HL-60/S4 (cell line): ENCODE data around the gene TCIRG1.
"Not testable (repeated sequence)": the region's sequence is repeated elsewhere in the genome, so short reads cannot be mapped to it uniquely, and the experiment has no call there.

Experiments
- in situ Hi-C: fragments of 300-500 bp; cut with MboI; formaldehyde crosslinking; loops from 2 replicates; pipeline ENCODE4 v1.14.3; 2022; ENCODE audit warnings: low sequenced_read_pairs

The TCIRG1 gene, protein sequence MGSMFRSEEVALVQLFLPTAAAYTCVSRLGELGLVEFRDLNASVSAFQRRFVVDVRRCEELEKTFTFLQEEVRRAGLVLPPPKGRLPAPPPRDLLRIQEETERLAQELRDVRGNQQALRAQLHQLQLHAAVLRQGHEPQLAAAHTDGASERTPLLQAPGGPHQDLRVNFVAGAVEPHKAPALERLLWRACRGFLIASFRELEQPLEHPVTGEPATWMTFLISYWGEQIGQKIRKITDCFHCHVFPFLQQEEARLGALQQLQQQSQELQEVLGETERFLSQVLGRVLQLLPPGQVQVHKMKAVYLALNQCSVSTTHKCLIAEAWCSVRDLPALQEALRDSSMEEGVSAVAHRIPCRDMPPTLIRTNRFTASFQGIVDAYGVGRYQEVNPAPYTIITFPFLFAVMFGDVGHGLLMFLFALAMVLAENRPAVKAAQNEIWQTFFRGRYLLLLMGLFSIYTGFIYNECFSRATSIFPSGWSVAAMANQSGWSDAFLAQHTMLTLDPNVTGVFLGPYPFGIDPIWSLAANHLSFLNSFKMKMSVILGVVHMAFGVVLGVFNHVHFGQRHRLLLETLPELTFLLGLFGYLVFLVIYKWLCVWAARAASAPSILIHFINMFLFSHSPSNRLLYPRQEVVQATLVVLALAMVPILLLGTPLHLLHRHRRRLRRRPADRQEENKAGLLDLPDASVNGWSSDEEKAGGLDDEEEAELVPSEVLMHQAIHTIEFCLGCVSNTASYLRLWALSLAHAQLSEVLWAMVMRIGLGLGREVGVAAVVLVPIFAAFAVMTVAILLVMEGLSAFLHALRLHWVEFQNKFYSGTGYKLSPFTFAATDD

DNA sequence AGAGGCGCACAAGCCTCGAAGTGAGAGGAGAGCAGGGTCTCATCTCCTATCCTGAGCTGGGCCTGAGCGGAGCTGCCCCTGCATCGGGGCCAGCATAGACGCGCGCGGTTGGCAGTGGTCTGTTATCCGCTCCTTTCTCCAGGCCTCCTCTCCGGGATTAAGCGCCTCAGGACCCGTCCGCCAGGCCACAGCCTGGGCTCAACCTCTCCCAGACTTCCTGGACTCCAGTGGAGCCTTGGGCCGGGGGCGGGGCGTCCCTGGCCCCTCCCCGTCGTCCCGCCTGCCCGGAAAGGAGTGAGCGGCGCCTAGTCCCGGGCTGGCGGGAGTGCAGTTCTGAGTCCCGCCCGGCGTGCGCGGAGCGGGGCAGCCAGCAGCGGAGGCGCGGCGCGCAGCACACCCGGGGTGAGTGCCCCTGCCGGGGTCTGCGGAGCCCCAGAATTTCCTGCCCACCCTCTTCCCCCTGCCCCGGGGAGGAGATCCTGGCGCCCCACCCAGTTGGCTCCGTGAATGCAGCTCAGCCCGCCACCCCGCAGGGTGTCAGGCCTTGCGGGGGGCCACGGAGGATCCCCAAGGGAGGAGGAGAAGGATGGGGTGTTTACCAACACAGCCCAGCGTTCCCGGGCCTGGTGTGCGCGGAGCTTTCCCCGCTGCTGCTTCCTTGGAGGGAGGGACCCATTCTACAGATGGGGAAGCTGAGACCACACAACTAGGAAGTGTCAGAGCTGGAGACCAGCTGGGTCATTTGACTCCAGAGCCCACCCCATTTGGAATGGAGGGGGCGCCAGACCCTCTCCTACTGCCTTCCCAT is at the start of gene TCIRG1:
Gene TCIRG1, plus strand, starts transcription at position 308 of the 808 bp plus-strand sequence. CDS start 2,247 bp downstream, outside the sequence.
- in situ Hi-C loops: no loop called here

DNA sequence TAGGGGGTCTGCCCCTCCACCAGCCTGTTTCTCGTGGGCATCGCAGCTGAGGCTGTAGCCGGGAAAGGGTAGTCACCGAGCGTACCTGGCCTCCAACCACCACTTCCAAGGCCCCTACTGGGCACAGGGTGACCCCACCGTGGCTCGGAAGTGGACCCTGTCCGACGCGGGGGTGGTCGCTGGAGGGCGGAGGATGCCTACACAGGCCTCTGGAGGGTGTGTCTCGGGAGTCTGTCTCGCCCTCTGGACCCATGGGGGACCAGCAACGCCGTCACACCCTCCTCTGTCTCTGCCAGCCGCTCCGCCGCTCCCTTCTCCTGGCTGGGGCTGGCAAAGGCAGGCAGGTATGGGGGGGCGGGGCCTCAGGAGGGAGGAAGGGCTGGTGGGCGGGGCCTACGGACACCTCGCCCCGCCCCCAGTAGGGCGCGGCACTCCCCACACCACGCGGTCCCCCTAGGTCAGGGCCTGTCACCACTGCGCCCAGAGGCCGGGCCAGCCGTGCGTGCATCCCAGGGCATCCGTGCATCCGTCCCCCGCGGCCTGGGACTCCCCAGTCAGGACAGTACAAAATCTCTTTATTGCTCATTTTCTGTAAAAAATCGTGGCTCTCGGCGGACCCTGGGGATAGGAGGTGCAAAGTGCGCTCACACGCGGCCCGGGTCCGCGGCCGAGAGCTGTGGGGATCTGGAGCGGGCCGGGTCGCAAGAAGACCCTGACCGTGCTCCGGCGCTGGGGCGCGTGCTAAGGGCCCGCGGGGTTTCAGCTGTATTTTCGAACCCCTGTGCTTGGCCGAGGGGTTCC is 48.1 kb upstream of the TCIRG1 start:
- in situ Hi-C loops: not testable (repeated sequence)

DNA sequence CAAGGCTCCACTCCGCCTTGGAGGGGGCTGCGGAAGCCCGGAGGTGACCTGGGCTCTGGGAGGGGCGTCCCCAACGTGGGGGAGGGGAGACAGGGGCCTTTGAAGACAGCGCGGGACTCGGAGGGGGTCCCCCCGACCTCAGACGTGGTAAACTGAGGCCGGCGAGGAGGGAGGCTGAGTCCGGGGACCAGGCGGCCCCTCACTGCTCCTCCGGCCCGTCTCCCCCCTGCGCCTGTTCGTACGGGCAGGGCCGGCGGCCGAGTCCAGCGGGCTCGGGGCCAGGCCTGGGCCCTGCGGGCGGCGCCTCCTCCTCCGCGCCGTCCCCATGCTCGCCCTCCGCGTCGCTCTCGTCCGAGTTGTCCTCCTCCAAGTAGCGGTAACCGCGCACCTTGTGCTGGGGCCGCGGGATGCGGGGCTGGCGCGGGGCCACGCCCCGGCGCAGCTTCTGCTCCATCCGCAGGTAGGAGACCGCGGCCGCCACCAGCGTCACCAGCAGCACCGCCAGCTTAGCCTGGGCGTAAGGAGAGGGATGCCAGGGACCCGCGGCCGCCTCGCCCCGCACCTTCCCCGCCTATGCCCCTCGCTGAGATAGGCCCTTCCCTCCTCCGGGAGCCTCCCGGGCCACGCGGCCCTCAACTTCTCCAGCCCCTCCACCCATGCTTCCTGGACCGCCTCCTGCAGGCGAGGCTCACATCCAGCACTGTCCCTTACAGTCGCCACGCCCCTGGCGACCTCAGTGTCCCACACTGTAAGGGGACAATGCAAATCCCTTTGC is 47.3 kb upstream of the TCIRG1 start:
- in situ Hi-C loops: not testable (repeated sequence)

DNA sequence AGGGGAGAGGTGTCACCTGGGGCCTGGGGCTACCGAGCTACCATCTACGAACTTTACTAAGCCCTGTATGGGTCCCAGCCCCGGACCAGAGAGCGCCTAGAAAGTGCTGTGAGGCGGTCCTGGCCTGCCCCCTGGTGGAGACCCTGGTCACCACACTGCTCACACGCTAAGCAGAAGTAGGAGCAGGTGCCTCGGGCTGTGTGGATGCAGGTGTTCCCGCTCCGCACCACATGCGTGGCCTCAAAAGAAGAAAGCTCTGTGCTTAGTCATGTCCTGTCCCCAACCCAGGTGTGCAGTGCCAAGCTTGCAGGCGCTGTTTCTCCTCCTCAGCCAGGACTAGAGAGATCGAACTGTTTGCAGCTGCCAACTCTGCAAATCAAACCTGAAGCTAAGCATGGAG is 45.0 kb upstream of the TCIRG1 start:
- in situ Hi-C loops: not testable (repeated sequence)

DNA sequence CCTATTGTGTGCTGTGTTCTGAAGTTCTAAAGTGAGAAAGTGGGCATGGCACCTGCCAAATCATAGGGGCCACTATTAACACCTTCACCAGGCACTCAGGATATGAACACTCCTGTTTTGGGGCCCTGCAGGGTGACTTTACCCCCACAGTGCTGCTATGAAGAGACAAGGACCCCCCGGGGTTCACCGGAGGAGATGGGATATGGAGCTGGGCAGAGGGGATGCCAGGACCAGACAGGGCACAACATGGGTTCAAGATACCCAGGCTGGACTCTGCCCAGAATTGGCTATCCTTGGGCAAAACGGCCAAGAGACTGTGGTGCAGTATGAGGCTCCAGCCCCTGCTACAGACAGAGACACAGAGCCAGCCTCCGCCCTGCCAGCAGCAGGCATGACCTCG is 44.4 kb upstream of the TCIRG1 start:
- in situ Hi-C loops: not testable (repeated sequence)

DNA sequence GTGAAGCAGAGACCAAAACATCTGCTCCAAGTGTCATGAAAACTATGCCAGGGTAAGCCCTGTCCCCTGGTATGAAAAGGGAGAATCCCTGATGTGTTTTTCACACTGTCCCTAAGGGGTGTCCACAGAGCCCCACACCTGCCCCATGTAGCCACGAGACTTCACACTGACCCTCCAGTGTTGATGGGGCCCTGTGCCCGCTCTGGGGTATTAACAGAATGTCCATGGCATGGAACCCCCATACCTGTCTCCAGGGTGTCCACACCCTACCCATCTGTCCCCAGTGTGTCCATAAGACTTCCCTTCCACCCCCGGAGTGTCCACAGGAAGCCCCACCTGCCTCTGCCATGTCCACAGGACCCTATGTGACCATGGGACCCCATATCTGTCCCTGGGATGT is 43.7 kb upstream of the TCIRG1 start:
- in situ Hi-C loops: not testable (repeated sequence)

DNA sequence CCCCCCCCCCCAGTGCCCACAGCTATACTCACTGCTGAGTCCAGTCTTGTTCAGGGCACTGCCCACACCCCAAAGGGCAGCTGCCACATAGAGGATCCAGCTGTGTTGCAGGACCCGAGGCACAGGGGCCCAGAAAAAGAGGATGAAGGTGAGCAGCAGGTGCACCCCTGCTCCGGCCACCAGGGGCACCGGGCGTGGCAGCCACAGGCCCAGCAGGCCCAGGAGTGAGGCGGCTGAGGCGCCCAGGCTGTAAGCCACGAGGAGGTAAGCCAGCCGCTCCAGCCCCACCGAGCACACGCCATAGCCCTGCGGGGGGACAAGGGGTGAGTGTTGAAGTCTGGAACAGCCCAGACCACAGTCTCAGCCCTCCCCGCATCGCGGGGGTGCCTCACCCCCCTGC is 43.2 kb upstream of the TCIRG1 start:
- in situ Hi-C loops: not testable (repeated sequence)

DNA sequence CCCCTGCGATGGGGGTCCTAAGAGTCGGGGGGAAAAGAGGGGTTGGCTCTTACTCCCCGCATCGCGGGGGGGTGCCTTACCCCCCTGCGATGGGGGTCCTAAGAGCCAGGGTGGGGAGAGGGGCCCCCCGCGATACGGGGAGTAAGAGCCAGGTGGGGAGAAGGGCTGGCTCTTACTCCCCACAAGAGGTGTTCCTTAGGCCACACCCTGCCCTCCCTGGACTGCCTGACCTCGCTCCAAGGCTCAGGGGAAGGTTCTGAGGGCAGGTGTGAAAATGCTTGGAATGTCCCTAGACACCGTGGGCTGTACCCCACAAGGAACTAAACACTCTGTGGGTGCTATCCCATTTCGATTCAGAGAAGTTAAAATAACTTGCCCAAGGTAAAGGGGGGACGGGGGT is 42.8 kb upstream of the TCIRG1 start:
- in situ Hi-C loops: no loop called here

DNA sequence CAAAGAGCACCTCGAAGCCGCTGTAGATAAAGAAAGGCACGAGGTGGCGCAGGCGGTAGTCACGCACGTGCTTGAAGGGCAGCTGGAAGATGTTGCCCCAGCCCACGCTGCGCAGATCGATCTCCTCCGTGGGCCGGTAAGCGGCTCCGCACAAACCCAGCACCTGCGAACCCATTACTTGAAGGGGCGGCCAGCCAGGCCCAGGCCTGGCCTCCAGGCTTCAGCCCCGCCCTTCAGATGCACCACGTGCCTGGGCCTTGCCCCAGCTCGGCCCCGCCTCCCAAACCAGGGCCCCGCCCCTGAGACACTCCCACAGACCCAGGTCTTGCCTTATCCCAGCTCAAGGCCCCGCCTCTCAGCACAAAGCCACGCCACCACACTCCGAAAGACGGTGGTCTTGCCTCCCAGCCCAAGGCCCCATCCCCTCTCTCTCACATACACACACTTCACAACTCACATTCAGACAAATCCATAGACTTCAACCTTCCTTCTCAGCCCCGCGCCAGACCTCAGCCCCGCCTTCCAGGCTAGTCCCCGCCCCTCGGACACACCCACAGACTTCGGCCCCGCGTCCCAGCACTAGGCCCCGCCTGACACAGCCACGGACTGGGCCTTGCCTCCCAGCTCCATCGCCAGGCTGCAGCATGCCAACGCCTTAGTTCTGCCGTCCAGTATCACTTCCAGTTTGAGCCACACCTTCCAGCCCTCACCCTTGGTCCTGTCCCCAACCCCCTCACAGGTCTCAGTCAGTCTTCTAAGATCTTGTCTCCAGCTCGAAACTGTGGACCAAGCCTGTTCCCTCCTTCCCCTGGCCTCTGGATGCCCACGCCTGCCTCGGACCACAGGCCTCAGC is 42.0 kb upstream of the TCIRG1 start:
- in situ Hi-C loops: no loop called here

DNA sequence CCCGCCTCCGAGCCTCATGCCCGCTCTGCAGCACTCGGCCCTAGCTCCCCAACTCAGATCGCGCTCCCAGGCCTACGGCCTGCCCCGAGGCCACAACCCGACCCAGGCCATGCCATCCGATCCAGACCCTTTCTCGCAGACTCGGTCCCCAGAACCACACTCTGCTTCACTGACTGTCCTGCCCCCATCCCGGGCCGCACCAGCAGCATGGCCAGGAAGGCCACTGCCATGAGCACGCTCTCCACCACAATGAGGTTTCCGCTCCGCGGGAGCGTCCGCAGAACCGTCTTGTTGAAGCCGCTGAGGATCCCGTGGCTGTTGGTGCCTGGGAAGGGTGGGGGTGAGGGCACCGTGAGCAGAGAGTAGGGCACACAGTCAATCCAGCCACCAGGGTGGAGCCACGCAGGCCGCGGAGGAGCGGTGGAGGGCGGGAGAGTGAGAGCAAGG is 41.3 kb upstream of the TCIRG1 start:
- in situ Hi-C loops: no loop called here

DNA sequence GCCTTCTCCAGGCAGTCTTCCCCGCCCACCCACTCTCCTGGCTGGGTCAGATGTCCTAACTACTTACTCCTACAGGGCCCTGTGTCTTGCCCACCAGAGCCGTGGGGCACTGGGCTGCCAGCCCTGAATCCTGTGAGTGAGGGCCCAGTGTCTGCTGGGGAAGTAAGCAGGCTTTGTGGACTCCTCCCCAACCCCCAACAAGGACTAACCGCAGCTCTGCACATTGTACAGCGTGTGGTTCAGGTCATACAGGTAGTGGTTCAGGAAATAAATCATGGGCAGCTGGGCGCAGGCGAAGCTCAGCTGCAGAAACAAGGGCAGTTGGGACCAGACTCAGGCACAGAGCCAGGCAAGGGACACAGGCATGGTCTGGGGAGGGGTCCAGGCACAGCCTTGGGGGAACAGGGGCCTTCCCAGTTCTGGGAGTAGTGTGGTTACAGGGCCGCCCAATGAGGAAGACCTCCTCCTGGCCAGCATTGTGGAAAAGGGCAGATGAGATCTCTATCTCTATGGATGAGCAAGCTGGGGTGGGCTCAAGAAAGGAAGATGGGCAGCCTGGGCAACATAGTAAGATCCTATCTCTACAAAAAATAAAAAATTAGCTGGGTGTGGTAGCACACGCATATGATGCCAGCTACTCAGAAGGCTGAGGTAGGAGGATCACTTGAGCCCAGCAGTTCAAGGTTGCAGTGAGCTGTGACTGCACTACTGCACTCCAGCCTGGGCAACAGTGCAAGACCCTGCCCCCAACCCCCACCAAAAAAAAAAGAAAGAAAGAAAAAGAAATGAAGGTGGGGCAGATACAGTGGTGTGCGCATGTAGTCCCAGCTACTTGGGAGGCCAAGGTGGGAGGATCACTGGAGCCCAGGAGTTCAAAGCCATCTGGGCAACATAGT is 40.4 kb upstream of the TCIRG1 start:
- in situ Hi-C loops: no loop called here

DNA sequence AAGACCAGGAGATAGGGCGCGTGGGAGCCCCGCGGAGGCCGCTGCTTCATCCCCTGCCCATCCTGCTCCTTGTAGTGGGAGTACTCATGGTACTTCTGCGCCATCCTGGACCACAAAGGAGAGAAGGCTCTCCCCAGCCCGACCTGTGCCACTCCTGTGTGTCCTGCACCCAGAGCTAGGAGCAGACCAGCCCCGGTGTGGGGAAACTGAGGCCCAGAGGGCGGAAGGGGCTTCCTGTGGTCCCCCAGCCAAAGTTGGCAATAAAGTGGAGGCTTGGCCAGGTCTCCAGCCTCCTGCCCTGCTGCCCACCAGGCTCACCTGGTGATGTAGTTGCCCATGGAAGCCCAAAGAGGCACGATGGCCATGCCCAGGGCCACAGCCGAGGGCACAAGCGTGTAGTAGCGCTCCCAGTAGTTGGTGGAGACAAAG is 39.6 kb upstream of the TCIRG1 start:
- in situ Hi-C loops: no loop called here

DNA sequence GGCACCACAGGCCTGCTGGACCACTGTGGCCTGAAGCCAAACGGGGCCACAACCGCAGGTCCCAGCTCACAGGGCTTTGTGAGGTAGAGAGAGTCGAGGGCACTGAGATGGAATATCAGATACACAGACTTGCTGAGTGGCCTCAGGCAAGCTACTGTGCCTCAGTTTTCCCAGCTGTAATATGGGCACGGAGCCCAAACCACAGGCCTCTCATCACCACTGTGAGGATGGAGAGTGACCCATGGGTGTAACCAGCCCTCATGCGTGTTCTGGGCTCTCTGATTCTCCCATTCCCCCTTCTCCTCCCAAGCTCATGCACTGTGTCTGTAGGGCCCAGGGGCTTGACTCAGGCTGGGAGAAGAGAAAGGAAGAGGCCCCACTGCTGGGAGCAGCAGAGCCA is 39.1 kb upstream of the TCIRG1 start:
- in situ Hi-C loops: no loop called here

DNA sequence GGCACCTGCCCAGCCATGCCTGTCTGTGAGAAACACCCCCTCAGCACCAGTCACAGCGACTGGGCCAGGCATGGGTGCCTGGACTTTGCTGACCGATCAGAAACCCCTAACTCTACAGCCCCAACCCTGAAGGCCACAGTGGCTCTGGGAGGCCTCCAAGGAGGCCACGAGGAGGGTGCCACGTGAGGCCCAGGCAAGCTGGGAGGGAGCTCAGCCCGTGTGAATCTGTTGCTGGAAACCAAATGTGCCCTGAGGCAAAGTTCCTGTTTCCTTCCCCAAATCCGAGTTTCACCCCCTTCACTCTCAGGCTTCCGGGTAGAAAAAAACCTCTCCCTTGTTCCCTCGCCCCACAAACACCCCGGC is 36.3 kb upstream of the TCIRG1 start:
- in situ Hi-C loops: no loop called here

DNA sequence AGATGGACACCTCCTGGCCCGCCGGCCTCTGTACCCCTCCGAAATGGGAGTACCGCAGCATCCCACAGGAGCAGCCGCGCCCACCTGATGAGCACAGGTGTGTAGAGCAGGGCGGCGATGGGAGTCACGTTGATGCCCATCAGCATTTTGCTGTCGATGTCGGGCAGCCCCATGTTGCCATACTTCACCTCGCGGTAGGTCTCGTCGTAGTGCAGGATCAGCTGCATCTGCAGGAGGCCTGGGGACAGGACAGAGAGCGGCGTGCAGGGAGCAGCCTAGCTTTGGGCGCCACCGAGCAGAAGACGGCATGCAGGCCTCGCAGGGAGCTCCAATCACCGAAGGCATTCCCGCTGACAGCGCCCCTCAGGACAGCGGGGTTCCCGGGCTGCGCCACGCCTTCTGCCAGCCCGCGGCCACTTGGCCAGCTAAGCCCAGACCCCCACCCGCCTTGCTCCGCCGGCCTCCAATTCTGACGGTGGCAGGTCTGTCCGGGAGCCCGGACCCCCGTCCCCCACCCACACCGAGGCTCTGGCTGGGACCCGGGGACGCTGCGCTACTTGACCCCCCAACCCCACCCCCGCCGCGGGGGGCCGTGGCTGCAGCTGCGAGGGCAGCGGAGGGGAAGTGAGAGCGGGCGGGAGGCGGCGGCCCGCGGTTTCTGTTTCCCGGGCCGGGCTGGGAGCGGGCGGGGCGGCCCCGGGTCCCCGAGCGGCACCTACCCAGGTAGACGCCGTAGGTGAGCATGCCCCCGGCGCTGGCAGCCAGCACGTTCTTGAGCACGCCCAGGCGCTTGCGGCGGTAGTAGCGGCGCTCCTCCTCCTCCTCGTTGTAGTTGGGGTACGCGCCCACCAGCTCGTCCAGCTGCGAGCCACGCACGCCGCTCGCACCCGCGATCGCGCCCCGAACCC is 35.6 kb upstream of the TCIRG1 start:
- in situ Hi-C loops: no loop called here

DNA sequence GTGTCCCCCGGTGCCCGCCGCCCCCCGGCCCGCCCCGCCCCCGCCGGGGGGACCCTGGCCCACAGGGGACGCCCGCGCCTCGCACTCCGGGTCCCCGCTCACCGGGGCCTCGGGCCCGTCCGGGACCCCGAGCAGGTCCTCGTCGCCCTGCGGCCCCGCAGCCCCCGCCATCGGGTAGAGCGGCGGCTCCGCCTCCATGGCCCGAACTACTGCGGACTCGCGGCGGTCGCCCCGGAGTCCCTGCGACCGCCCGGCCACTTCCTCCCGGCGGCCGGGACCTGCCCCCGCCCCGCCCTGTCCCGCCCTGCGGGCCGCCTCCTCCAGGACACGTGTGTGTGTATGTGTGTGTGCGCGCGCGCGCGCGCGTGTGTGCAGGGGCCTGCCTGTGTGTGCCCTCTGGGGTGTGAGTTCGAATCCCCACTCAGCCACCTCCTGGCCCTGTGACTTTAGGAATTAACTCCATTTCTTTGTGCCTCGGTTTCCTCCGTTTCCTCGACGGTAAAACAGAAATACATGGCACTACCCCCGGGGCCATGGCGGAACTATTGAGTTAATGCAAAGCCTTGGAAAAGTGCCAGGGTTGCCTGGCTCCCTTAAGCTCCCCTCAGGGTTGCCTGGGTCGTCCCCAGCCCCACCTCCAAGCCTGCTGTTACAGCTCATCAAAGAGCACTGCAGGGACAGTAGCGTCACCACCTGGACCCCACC is 34.8 kb upstream of the TCIRG1 start, which contains the start of gene UNC93B1:
Gene UNC93B1, minus strand, starts transcription at position 252 of the 705 bp plus-strand sequence. Its CDS starts 54 bp downstream, at position 198.
- in situ Hi-C loops: no loop called here
